HUES48 (cell line): ENCODE data around the gene SPATC1L.

ENCODE experiments used
- H3K27ac ChIP-seq: one replicate; pipeline ENCODE4 v1.7.0; 2013; ENCODE audit warnings: low read depth, low read length, inconsistent platforms
- H3K27me3 ChIP-seq: 2 replicates; pipeline ENCODE4 v1.6.1; 2013; ENCODE audit warnings: mild to moderate bottlenecking, low read length; ENCODE audit not compliant: control insufficient read depth, insufficient read depth
- H3K36me3 ChIP-seq: 2 replicates; pipeline ENCODE4 v1.6.1; 2013; ENCODE audit warnings: low read length; ENCODE audit not compliant: control insufficient read depth, insufficient read depth
- H3K4me1 ChIP-seq: 2 replicates; pipeline ENCODE4 v1.6.1; 2013; ENCODE audit warnings: mild to moderate bottlenecking, low read length; ENCODE audit not compliant: control insufficient read depth, insufficient read depth
- H3K4me3 ChIP-seq: 2 replicates; pipeline ENCODE4 v1.5.1; 2013; ENCODE audit warnings: mild to moderate bottlenecking, low read depth, low read length
- H3K9ac ChIP-seq: 2 replicates; pipeline ENCODE4 v1.6.1; 2013; ENCODE audit warnings: mild to moderate bottlenecking, low read depth, low read length, moderate library complexity
- H3K9me3 ChIP-seq: 2 replicates; pipeline ENCODE4 v1.6.1; 2013; ENCODE audit warnings: low read length; ENCODE audit not compliant: control insufficient read depth, insufficient read depth

Gene SPATC1L

DNA sequence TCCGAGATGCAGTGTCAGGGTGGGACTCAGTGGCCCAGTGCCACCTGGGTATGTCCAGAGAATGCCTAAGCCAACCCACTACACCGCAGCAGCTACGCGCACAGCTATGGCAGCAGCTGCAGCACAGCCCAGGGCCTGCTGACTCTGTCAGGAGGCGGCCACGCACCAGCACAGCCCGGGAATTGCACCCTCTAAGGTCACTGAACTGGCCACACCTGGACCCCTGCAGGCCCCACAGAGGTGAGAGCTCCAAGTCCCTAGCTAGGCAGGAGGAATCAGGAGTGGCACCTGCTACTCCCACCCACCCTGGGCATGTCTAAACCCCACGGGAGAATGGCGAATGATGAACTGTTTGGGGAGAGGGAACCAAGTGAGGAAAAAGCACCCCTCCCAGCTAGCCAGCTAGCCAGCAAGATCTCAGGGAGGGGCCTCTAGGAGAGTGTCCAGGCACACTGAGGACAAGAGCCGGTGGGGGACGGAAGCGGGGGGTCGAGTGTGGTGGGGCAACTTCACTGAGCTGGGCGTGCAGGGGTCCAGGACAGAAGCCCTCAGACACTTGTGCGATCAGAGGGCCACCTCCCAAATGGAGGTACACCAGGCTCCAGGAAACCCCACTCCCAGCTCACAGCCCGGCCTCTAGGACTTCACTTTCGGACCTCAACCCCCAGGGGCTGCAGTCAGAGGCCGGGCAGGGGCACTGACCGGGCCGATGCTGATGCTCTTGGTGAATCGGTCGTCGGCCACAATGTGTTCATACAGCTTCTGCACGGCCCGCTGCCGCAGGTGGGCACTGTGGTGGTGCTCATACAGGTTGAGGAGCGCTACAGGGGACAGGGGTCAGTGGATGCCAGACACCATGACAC, 30.4 kb upstream of the SPATC1L start:
- H3K9me3 ChIP-seq = no peaks in the 10 kb centered on the region
- H3K27me3 ChIP-seq = no peaks in the 10 kb centered on the region
- no peak overlapping the region for H3K27ac ChIP-seq
- no peak overlapping the region for H3K4me3 ChIP-seq
- peaks cover 56% of the 10 kb centered on the region for H3K36me3 ChIP-seq
- H3K4me1 ChIP-seq = no peaks in the 10 kb centered on the region
- H3K9ac ChIP-seq = no peak overlapping the region

- Histone ChIP-seq H3K4me3 (no peak overlapping the region), H3K4me1 (no peaks in the 10 kb centered on the region), H3K27ac (no peak overlapping the region), H3K9ac (no peak overlapping the region), H3K9me3 (no peaks in the 10 kb centered on the region), H3K36me3 (peaks cover 58% of the 10 kb centered on the region), H3K27me3 (no peaks in the 10 kb centered on the region)
These were observed 29.5 kb upstream of the SPATC1L start for GRCh38 chr21:46213620-46214286.

- Histone ChIP-seq H3K9ac (no peak overlapping the region), H3K27ac (no peak overlapping the region), H3K4me1 (no peaks in the 10 kb centered on the region), H3K27me3 (no peaks in the 10 kb centered on the region), H3K9me3 (no peaks in the 10 kb centered on the region), H3K36me3 (peaks cover 65% of the 10 kb centered on the region), H3K4me3 (no peak overlapping the region)
These were observed 28.6 kb upstream of the SPATC1L start for GRCh38 chr21:46212721-46213484.

- H3K36me3 ChIP-seq = peaks cover 68% of the 10 kb centered on the region
- no peak overlapping the region for H3K27ac ChIP-seq
- no peaks in the 10 kb centered on the region for H3K27me3 ChIP-seq
- H3K4me3 ChIP-seq = no peak overlapping the region
- H3K9me3 ChIP-seq = no peaks in the 10 kb centered on the region
- H3K9ac ChIP-seq = no peak overlapping the region
- no peaks in the 10 kb centered on the region for H3K4me1 ChIP-seq
These were observed 27.8 kb upstream of the SPATC1L start for GRCh38 chr21:46211786-46212720.

GRCh38 chr21:46211376-46211775, 27.1 kb upstream of the SPATC1L start:
- Histone ChIP-seq H3K36me3 (peaks cover 71% of the 10 kb centered on the region), H3K27ac (no peak overlapping the region), H3K4me1 (no peaks in the 10 kb centered on the region)

GRCh38 chr21:46210378-46211136, 26.3 kb upstream of the SPATC1L start:
- Histone ChIP-seq H3K27ac (no peak overlapping the region), H3K36me3 (peaks cover 73% of the 10 kb centered on the region), H3K4me1 (no peaks in the 10 kb centered on the region), H3K9ac (no peak overlapping the region), H3K9me3 (no peaks in the 10 kb centered on the region), H3K27me3 (no peaks in the 10 kb centered on the region), H3K4me3 (no peak overlapping the region)

More at GRCh38 chr21:46211376-46211775, 27.1 kb upstream of the SPATC1L start:
- H3K9ac ChIP-seq = no peak overlapping the region
- no peaks in the 10 kb centered on the region for H3K9me3 ChIP-seq
- H3K27me3 ChIP-seq = no peaks in the 10 kb centered on the region
- no peak overlapping the region for H3K4me3 ChIP-seq

GRCh38 chr21:46208761-46209721, 24.8 kb upstream of the SPATC1L start:
- Histone ChIP-seq H3K4me1 (no peaks in the 10 kb centered on the region), H3K9ac (no peak overlapping the region), H3K9me3 (no peaks in the 10 kb centered on the region), H3K36me3 (peaks cover 84% of the 10 kb centered on the region), H3K4me3 (no peak overlapping the region), H3K27ac (no peak overlapping the region), H3K27me3 (no peaks in the 10 kb centered on the region)

DNA sequence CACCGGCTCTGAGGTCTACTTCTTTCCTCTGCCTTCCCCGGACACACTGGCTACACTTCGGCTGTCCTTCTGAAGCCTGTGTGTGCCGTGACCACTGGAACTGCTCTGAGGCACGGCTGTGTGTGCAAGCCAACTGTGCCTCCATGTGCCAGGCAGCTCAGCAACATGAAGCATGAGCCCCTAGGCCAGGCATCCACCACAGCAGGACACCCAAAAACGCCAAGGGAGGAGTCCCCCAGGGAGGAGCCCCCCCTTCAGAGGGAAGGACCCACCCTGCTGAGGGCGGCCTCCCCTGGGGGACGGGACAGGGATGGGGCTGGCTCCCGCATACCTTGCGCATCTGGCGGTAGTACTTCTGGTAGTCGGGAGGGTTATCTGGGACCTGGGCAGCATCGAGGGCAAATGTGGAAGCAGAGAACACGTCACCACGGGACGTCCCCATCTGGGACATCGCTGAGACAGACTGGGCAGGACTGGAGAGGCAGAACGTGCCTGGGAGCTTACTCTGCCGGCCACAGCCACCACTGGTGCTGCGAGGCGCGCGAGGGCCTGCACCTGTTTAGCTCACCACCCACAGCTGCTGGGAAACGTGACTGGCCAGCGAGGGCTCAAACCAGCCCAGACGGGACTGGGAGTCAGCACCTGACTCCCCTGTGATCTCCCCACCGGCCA, 23.8 kb upstream of the SPATC1L start:
- H3K9ac ChIP-seq = no peak overlapping the region

More for the DNA sequence above, 23.8 kb upstream of the SPATC1L start:
- Histone ChIP-seq H3K9me3 (no peaks in the 10 kb centered on the region), H3K4me3 (no peak overlapping the region), H3K36me3 (peaks cover 81% of the 10 kb centered on the region), H3K27ac (no peak overlapping the region), H3K4me1 (no peaks in the 10 kb centered on the region), H3K27me3 (no peaks in the 10 kb centered on the region)
